GM12892 (cell line): ENCODE measurements around the gene CISD3.

ENCODE experiments used
- DNase-seq: peaks from one replicate; pipeline ENCODE4 v3.0.0; 2011; ENCODE audit not compliant: insufficient read length
- FAIRE-seq: peaks from 2 replicates; lab custom pipeline; 2011; peaks lifted over from hg19 to GRCh38; lab: Jason Lieb, UNC
- POLR2A ChIP-seq: IDR thresholded peaks from 2 replicates; pipeline ENCODE4 v1.6.1; 2011; ENCODE audit warnings: low read depth, low read length, control low read depth
- POLR2AphosphoS5 ChIP-seq: IDR thresholded peaks from 2 replicates; pipeline ENCODE4 v1.6.1; 2011; ENCODE audit warnings: low read depth, low read length, control low read depth
- TAF1 ChIP-seq: IDR thresholded peaks from 2 replicates; pipeline ENCODE4 v1.6.1; 2011; ENCODE audit warnings: low read depth, mild to moderate bottlenecking, control low read depth, low read length, borderline replicate concordance

CISD3 gene

DNA sequence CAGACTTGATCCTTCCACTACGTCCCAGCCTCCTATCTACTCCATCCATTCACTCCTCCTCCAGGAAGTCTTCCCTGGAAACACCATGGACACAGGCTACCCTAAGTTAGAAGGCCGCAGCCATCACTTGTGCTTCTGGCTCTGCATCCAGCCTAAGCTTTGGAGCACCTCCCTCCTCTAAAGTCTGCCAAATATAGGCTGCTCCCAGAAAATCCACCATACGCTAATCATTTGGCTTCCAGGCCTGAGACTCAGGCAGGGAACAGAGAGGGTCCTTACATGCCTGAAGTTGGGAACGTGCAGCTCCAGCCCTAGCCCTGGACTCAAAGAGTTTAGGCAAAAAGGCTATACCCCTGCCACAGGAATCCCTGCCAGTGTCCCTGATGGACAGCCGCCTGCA, 11.3 kb downstream of the CISD3 start:
- FAIRE-seq (no peak), DNase-seq (no peak)
- no peak for TF ChIP-seq POLR2A
- no peak for TF ChIP-seq TAF1
- no peak for TF ChIP-seq POLR2AphosphoS5

DNA sequence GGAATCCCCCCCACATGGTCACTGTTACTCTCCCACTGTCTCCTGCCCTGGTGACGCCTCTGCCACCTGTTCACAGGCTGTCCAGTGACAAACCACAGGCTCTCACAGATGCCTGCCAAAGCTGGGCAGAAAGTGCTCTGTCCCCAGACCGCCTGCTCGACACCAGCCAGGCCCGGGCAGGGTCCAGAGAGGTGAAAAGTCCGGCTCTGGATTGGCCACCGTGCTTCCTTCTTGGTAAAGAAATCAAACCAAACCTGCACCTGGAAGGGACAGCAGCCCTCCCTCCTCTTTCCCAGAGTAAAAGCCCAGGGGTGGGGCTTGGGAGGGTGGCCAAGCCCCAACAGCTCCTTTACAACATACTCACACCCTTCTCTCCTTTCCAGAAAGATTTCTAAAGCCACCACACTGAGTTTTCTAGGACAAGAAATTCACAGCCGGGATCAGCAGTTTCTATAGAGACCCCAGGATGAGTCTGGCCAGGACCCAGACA, 11.8 kb downstream of the CISD3 start:
- no peak for FAIRE-seq
- no peak for DNase-seq

DNA sequence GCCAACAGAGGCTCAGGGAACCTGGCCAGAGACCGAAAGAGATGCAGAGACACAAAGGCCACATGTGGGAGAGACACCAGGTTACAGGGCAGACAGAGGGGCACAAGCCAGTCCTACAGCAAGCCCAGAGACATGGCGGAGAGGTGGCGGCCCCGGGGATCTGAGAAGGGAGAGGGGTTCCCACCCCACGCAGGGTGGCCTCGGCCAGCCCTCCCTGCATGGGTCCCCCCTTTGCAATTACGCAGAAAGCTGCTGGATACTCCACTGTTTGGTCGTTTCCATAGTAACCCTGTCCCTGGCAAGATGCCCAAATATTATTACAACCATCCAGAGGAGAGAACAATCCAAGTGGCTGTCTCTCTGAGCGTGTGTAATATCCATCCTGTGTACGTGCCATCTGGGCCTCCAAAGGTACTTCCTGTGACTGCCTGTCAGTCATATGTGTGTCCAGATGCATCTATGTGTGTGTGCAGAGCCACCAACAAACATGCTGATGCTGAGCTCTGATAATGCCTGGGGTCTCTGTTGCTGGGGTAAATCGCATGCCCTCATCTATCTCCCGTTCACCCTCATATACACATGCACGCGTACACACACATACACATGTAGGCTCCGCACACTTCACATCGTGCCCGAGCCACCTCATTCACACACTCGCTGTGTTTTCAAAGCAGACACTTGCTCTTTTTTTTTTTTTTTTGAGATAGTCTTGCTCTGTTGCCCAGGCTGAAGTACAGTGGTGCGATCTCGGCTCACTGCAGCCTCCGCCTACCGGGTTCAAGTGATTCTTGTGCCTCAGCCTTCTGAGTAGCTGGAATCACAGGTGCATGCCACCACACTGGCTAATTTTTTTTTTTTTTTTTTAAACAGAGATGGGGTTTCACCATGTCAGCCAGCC, 12.5 kb downstream of the CISD3 start:
- DNase-seq (no peak), FAIRE-seq (no peak)
- TF ChIP-seq TAF1 (no peak), POLR2AphosphoS5 (no peak), POLR2A (no peak)

More for the DNA sequence above, 11.8 kb downstream of the CISD3 start:
- TF ChIP-seq POLR2A (no peak), TAF1 (no peak), POLR2AphosphoS5 (no peak)

DNA sequence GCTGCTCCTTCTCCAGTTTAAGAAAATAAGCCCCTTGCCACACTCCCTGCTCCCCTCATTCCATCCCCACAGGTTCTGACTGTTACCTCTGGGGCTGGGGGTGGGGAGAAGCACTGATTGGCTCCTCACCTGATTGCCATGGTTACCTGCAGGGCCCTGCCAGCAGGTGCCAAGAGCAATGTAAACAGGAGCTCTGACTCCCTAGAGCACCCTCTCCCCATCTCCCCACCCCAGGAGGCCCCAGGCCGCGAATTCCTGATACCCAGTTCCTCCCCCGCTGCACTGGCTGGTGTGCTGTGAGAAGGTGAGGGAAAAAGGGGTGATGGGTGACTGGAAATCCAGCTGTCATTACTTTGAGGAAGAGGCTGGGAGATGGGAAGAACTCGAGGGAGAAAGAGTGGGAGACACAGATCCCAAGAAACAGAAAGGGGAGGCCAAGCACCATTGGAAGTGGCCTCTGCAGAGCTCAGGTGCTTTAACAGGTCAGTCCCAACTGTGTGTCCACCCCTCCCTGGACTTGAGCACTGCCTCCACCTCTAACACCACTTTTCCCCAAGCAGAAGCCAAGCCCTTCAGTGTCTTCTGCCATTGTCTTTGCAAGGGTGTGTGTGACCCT, 13.5 kb downstream of the CISD3 start:
- DNase-seq = no peak
- no peak for TF ChIP-seq POLR2A
- no peak for TF ChIP-seq POLR2AphosphoS5
- FAIRE-seq = no peak

DNA sequence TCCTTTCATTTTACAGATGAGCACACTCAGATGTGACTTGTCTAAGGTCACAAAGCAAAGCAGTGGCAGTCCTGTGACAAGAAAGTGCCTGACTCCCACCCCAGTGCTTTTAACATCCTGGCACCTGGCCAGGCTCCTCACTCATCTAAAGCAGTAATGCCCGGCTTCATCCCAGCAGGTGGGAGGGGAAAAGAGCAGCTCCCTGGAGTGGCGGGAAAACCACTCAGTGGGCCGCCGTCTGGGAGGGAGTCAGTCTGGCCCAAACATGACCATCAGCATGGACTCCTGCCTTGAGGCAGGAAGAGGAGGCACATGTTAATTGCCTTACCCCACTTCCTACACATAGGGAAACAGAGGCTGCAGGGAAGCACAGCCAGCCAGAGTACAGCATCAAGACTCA, 15.4 kb downstream of the CISD3 start:
- no peak for TF ChIP-seq POLR2A
- FAIRE-seq (no peak), DNase-seq (no peak)

DNA sequence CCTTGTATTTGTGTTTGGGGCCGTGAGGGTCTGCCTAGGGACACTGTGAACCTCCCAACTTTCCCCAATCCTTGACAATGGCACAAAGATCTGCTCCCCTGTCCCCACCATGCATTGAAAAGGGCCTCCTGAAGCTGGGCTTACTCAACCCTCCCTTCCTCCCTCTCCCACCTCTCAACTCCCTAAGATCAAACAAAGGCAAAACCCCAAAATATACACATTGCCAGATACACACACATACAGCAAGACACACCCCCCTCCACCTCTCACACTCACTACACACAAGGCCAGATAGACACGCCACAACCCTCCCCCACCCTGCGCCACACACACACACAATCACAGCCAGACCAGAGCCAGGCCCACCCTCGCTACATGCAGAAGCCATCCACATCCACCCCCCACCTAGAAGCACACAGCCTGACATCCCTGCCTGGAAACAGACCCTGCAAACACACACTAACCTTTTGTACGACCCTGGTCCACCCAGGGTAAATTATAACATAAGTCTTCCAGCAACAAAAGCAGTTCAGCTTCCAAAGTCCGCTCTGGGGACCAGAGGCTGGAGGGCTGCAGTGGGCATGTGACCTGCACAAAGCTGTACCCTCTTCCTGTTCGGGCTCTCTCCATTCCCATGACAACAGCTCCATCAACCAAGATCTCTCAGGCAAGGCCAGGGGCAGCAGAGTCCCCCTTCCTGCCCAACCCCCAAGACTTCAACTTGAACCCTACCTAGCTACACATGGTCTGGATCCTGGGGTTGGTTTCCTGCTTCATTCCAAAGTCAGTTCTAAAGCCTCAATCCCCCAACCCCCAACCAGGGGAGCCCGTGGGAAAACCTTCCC, 16.1 kb downstream of the CISD3 start:
- no peak for DNase-seq
- FAIRE-seq = no peak
- no peak for TF ChIP-seq TAF1
- no peak for TF ChIP-seq POLR2AphosphoS5
- TF ChIP-seq POLR2A = no peak

DNA sequence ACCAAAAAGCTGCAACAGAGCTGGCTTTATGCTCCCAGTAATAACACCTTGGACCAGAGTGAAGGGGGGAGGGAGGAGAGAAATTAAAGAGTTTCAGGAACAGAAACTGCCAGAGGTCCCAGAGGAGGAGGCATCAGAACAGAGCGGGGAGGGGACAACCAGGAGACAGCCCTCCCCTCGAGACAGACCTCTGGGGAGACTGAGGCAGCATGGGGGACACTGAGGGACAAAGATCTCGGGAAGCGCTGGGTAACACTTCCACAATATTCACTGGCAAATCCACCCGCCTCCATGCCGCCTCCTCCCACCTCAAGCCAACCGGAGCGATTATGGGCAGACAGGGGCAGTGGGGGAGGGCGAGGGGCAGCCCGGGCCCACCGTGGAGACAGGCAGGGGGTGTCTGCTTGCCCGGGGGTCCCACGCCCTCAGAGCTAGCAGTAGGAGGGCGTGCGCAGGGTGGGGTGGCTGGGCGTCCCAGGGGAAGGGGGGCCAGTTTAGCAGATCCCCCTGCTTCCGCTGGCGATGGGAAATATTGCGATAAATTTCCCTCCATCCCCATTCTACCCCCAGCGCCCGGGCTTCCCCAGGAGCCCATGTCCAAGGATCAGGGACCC, 16.8 kb downstream of the CISD3 start:
- DNase-seq = no peak
- TF ChIP-seq POLR2A (no peak), TAF1 (no peak), POLR2AphosphoS5 (no peak)
- FAIRE-seq = no peak

DNA sequence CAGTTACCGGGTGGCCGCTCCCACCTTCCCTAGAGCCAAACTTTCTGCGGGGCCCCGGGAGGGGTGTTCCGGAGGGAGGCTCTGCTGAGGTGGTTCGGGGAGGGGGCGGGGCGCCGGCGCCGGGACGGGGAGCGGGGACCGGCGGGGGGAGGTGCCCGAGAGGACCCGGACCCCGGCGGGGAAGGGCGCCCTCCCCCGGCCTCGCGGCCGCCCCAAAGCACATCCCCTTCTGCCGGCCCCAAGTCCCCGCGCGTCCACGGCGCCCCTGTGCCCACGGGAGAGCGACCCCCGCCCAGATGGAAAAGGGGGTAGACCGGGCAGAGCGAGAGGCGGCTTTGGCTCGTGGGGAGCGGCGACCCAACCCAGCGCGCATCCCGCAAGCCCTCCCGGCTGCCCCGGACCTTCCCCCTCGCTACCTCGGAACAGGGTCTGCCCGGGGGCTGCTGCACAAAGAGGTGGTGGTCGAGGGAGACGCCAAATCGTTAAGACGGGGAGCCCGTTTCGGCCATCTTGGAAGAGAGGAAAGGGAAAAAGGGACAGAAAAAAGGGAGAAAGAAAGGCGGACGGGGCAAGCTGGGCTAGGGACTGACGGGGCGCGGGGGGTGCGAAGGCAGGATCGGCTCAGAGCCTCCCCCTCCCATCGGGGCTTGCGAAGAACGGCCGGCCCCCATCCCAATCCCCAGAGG, 17.5 kb downstream of the CISD3 start:
- no peak for TF ChIP-seq POLR2AphosphoS5
- no peak for TF ChIP-seq TAF1
- TF ChIP-seq POLR2A = no peak
- DNase-seq (peak; percentile 43), FAIRE-seq (no peak)

DNA sequence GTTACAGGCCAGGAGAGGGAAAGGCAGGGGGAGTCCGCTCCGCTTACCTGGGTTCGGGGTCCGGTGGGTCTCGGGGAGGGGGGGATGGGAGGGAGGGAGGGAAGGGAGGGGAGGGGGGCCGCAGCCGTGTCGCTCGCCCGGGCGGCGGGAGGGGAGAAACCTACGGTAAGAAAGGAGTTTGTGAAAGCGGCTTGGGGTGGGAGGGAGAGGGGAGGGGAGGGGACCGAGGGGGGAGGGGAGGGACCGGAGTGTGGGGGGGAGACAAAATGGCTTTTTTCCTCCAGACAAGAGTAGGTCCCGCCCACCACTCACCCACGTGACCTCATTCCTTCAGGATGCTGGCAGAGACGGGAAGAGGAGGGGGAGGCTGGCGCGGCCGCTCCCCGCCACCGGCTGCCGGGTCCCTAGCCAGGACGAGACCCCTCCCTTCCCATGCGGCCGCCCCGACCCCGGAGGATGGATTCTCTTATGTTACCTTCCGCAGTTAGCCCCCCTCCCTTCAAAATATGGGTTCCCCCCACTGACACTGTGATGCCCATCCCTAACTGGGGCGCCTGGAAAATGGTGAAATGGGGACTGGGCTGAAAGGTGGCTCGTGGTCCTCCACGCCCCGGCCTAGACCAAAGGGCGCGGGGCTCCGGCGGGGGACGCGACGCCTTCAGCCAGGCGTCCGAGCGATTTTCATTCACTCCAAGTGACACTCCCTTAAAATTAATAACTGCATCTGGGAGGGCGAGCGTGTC, 18.2 kb downstream of the CISD3 start, which contains the start of gene PCGF2:
Gene PCGF2 (minus strand): TSS at position 188 of the 743 bp plus-strand sequence. CDS start 7,934 bp downstream, outside the sequence.
- FAIRE-seq (no peak), DNase-seq (no peak)
- TF ChIP-seq POLR2A (no peak), TAF1 (no peak), POLR2AphosphoS5 (no peak)

DNA sequence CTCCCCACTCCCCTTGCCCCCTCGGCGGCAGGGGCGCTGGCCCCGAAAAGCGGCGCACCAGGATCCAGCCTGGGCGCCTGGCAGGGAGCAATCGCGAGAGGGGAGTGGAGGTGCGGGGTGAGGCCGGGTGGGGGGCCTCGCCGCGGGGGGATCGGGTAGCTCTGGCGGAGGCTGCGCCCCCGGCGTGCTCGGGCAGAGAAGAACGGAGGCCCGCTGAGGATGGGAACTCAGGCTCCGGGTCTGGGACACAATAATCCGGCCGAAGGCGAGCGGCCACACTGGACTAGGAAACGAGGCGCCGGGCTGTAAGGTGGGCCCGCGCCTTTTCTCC, 18.7 kb downstream of the CISD3 start:
- DNase-seq (no peak), FAIRE-seq (no peak)
- TF ChIP-seq TAF1 = no peak
- no peak for TF ChIP-seq POLR2A
- TF ChIP-seq POLR2AphosphoS5 = no peak
